HuH-7 (cell line): Measurements from ENCODE around the gene PDSS2.

Experiments
- DNase-seq: peaks from one replicate; pipeline ENCODE4 v3.0.0; 2011; ENCODE audit warnings: low spot score

PDSS2 gene

DNA sequence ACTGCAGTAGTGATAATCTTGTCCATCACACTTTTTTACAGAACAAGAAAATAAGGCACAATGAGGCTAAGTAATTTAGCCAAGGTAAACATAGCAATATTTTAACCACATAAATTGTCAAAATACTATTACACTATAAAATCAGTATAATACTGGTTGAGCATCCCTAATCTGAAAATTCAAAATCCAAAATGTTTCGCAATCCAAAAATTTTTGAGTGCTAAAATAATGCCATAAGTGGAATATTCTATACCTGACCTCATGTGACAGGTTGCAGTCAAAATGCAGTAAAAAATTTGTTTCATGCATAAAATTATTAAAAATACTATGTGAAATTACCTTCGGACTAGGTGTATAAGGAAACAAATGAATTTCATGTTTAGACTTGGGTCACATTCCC, 101.5 kb downstream of the PDSS2 start:
- no peak for DNase-seq

- DNase-seq = no peak
Observed at GRCh38 chr6:107357031-107357430, 102.3 kb downstream of the PDSS2 start.

DNA sequence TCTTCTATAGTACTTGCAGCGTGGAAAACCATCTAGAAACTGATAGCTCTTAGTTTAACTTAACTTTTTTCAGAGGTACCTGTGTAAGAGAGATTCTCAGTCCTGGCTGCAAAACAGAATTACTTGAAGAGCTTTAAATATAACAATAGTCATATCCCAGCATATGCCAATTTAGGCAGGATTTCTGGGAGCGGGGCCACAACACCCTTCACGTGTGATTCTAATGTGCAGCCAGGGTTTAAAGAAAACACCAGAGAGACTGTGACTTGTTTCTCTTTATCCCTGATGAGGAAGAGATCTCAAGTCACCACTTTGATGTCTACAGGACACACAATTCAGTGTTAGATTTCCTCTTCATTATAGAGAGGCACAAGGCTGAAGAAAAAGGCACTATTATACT, 103.7 kb downstream of the PDSS2 start:
- no peak for DNase-seq

GRCh38 chr6:107354451-107354850, 104.9 kb downstream of the PDSS2 start:
- no peak for DNase-seq

DNA sequence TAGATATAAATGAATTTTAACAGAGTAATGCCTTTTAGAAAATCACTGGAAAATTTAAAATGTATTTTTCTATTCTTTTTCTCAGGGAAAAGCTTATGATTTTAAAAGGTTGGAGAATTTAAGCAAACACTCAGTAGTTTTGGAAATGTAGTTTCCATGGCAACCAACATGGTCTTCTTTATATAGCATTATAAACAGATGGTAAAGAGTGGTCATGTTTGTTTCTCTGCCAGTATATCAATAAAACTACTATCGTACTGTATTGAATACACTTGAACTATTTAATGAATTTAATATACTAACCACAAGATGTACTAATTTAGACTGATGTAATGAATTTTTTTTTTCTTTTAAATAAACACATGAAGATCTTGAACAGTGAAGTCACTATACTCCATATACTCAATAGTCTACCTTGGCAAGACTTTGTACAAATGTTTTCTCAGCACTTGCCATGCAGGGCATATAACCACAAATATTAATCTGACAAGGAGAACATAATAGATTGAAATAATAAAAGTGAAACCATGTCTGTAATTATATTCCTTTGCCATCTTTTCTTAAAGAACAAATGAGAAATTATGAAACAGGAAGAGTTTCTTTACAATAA, 105.5 kb downstream of the PDSS2 start:
- DNase-seq = no peak

GRCh38 chr6:107348224-107348623, 111.1 kb downstream of the PDSS2 start:
- no peak for DNase-seq

DNA sequence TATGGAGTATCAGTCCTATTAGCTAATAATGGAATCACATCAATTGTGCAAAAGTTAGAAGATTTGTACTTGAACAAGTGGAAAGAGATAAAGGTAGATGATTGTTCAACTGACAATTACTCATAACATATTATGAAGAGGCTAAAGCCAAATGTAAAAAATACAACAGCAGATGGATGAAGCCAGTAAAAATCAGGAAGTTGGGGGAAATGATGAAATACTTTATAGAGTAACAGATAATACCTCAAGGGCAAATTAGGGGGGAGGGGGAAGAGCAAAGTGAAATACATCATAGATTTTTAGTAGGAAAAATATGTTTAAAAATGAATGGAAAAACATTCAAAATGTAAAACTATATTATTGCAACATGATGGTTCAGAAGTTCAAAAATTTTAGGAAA, 114.0 kb downstream of the PDSS2 start:
- DNase-seq = no peak

DNA sequence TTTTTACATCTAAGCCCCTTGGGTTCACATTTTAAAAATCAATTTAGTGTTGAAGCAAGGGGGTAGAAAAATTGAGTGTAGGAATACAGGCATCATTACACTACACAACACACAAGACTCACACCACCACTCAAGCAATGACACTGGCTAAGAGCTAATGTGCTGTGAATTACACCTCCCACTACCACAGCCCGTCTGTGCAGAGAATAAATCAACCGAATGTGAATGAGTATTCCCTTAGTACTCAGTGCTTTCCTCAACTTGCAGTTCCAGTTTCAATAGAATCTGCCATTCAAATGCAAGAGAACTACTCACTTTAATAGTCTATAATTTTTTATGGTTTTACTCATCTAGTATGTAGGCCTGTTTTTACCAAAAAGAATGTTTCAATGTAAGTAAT, 114.4 kb downstream of the PDSS2 start:
- DNase-seq = no peak

DNA sequence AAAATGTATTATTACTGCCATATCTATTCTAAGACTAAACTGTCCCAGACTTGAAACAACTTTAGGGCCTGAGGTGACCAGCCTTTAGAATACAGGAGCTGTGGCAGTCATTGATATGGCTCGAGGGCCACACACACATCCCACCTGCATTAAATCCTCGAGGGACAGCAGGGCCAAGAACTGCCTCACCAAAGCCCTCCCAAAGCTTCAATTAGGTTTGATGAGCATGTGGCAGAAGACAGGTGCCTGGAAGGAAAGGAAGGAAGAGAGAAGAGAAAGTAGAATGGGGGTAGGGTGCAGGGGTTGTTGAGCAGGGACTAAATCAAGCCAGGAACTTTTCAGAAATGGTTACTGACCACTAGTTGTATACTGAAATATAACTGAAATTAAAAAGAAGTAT, 115.0 kb downstream of the PDSS2 start:
- no peak for DNase-seq

GRCh38 chr6:107342144-107342543, 117.2 kb downstream of the PDSS2 start:
- no peak for DNase-seq

DNA sequence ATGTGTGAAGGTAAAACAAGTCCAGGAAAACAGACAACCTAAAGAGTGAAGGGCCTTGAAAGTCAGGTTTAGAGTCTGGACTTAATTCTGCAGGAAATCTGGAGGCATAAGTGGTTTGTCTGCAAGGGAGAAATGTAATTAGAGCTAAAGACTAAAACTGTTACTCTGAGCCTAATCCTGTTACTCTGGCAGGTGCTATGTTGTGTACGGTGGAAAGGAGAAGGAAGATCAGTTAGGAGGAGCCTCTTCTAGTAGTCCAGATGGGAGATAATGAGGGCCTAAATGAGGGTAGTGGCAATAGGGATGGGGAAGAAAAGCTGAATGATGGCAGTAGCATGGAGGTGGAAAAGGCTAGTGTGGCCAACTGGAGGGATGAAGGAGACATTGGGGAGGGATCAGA, 118.5 kb downstream of the PDSS2 start:
- no peak for DNase-seq

DNA sequence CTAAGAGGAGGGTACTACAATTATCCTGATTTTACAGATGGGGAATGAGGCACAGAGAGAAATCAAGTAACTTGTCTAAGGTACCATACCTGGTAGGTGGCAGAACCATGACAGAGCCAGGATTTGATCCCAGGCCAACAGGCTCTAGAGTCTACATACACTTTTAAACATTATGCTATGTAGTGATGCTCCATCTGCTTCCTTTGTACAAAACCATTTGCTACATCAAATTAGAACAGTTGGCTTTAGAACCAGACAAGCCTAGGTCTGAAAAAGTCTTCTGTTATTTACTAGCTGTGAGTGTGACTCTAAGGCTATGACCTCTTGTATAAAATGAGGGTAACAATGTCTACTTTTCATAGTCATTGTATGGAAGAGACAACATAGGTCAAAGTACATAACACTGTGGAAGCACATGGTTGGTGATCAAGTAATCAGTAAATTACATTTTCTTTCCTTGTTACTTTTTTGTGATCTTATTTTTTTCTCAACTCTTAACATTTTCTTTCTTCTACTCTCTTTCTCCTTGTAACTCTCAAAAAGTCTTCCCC, 122.1 kb downstream of the PDSS2 start:
- DNase-seq = no peak

DNA sequence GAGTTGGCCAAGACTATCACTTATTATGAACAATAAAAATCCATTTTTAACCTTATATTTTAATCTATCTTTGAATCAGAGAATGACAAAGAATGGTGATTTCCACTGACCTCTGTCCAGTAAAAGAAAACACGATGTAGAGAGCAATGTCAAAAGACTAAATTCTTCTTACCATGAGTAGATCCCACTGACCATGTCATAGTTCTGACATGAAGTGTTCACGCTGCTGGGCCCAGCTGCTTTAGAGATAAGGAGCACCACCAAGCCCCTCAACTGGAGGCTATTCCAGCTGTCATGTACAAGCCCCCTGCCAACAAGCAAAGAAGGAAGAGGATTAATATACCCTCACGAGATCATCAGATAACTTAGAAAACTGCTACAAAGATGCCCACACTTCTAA, 125.3 kb downstream of the PDSS2 start:
- no peak for DNase-seq

GRCh38 chr6:107333491-107333890, 125.9 kb downstream of the PDSS2 start:
- no peak for DNase-seq

DNA sequence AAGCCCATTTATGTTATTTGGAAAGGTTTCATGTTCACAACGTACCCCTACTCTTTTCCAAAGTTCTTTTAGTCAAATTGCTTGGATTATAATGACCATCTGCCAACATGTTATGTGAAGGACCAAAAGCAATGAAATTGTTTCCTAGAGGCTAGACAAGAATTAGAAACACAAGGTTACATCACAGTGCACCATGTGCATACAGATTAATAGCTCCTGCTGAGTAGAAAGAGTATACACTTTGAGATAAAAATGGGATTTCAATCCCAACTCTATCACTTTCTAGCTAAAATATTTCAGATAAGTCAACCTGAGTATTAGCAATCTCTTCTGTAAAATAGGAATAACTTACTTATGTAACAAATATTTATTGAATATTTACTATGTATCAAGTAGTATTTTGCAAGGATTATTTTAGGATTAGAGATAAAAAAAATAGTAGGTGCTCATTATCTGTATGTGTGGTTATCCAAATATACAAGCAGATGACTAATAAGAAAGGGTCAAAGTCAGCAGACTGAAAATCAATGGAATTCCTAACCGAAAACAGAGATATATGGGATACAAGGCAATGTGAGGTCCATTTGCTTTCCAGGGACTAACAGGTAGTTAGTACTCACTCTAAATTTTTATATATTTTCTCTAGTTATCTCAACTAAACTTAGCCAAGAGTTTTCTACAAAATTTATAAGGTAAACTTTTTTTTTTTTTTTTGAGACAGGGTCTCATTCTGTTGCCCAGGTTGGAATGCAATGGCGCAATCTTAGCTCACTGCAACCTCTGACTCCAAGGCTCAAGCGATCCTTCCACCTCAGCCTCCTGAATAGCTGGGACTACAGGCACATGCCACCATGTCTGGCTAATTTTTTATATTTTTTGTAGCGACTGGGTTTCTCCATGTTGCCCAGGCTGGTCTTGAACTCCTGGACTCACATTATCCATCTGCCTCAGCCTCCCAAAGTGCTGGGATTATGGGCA, 127.7 kb downstream of the PDSS2 start:
- peak; percentile 8 for DNase-seq

DNA sequence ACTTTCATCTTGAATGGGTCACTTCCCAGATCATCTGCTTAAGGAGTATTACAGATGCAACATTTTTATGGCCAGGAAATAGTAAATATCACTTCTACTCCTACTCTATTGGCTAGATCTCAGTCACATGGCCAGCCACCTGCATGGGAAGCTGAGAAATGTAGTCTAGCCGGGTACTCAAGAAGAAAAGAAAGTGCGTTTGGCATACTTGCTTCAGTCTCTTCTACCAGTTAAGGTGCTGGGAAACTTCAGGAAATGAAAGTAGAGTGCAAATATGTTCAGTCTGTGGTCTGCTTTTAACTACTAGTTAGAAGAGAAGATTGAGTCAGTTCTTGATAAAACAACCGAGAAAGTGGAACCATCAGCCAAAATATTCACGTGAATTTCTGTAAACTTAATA, 129.2 kb downstream of the PDSS2 start:
- DNase-seq = no peak

- DNase-seq = no peak
Observed at GRCh38 chr6:107329063-107329860, 130.1 kb downstream of the PDSS2 start.

- DNase-seq = no peak
Observed at GRCh38 chr6:107328081-107328480, 131.3 kb downstream of the PDSS2 start.

GRCh38 chr6:107323133-107323785, 136.1 kb downstream of the PDSS2 start:
- no peak for DNase-seq

DNA sequence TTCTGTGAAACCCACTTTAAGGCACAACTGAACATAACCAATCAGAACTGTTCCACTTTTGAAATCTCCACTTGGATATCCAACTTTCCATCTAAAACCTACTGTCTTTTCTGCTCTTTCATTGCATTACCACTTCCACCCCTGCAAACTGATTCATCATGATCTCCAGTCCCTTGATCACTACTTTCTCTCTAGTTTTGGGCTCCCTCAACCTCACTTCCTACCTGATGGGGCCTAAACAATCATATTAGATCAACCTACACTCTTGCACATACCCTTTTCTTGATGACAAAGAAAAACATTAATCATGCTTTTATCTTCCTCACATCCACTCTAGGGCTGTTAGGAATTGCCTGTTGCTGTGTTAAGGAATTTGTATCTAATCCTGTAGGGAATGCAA, 137.6 kb downstream of the PDSS2 start:
- DNase-seq = no peak

GRCh38 chr6:107319906-107320530, 139.3 kb downstream of the PDSS2 start:
- DNase-seq = no peak
